Activated naive CD4-positive, alpha-beta T cell treated with anti-CD3 and anti-CD28 coated beads, Interleukin-2, amount 50 U/mL, for 16 hours (primary cell): ENCODE results near the gene GPR6.

Experiments used
- DNase-seq: peaks from one replicate; pipeline ENCODE4 v3.0.0-alpha.2; 2020

Gene GPR6, protein sequence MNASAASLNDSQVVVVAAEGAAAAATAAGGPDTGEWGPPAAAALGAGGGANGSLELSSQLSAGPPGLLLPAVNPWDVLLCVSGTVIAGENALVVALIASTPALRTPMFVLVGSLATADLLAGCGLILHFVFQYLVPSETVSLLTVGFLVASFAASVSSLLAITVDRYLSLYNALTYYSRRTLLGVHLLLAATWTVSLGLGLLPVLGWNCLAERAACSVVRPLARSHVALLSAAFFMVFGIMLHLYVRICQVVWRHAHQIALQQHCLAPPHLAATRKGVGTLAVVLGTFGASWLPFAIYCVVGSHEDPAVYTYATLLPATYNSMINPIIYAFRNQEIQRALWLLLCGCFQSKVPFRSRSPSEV

DNA sequence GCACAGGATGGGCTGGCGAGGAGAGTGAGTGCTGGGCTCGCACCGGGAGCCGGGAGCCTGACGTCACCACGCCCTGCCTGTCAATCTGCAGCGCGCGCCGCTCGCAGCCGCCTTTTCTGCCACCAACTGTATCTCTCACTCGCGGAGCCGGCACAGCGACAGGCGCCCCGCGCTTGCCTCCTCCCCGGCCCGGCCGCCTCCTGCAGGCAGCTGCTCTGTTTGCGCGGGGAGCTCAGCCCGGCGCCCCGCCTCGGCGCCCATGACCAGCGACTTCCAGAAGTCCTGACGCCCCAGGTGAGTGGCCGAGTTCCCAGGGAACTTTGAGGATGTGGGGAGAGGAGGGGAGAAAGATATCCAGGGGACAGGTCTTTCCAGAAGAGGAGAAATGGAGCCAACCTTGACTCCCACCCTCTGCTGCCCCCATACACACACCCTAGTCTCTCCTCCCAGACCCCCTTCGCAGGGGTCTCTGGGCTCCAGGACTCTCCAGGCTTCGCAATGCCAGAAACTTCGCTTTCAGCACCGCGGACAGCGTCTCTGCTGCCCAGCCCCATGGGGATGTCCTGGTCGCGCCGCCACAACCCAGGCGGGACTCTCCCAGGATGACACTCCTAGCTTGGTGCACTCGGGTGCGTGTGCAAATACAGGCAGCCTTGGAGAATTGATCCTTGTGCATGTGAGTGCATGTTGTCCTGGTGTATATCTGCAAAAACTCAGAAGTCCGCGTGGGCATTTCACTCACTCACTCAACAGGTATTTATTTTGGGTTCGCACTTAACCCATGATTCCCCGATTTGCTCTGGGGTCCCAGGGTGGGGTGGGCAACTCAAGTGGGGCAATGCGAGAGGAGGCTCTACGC, at the start of gene GPR6:
Gene GPR6 (plus strand): TSS at position 138 of the 859 bp plus-strand sequence. CDS start 802 bp downstream, outside the sequence.
- DNase-seq: peak; percentile 32

DNA sequence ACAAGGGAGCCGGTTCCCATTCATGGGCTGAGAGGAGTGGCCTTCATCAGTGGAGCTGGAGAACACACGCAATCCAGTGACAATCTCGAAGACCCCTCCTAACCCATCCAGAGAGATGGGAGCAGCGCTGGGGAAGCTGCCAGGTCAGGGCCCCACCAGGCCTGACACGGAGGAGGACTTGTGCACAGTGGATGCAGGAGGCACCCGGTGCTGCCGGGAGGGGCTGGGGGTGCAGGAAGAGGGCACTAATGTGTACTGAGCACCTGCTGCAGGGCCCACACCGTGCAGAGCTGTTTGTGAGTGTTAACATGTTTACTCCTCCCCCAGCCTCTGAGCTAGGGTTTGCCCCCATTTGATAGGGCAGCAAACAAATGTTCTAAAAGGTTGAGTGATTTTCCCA, 43.8 kb upstream of the GPR6 start:
- no peak for DNase-seq

DNA sequence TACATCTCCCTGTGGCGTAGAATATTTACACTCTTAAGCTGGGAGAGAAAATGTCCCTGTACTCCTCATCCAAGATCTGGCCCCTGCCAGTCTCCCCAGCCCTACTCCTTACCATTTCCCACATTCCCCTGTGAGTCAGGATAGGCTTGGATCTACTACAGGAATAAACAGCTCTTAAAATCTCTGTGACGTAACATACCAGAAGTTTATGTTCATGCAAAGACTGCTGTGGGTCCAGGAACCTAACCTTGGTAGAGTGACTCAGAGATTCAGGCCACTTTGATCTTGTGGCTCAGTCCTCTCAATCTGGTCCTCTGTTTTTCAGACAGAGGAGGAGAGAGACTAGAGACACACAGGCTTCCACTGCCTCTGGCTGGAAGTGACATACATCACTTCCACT, 38.5 kb upstream of the GPR6 start:
- no peak for DNase-seq

DNA sequence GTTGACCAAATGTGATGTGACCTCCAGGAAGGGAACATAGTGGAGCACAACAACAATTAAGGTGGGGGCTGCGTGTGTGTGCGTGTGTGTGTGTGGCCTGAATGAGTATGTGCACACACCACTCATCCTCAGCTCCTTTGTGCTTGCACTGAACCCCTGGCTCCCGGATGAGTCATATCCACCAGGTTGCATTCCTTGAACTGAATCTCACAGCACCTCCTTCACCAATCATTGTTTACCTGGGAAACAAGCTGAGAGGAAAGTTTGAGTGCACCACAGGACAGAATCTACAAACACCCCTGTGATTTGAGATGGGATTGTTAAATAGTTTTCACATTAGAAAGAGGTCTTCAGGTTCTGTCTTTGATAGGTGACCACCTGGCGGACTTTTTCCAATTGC, 33.7 kb upstream of the GPR6 start:
- no peak for DNase-seq

DNA sequence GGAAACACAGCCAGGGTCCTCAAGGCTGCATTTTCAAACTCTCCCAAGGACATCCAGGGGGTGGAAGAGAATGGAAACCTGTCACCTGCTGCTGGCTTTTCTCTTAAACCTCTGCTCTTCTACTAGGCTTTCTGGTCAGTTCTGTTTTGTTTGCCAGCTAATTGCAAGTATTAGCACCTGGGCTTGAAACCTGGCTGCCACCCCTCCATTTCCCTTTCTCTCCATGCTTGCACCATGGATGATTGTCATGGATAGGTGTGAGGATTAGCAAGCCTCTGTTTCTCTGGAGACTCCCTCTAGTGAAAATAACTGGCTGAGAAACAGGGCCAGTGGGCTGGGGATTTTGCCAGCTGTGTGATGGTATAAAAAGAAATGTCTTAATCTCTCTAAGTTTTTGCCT, 33.0 kb upstream of the GPR6 start:
- DNase-seq: no peak

DNA sequence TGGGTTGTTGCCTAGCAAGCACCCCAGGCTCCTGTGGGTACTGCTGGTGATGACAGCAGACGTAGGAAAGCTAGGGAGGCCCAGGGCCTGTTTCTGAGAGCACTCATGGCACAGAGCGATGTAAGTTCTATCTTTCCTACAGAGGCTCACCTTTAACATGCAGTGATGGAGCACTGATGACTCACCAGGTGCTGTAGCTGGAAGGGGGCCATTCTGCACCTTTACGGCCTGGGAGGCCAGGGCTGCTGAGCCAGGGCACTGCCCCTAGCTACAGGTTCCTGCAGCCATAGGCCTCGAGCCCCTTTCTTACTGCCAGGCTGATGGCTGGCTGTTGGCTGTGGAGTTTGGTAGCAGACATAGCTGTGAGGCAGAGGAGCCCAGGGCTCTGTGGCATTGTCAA, 31.1 kb upstream of the GPR6 start:
- DNase-seq: no peak

DNA sequence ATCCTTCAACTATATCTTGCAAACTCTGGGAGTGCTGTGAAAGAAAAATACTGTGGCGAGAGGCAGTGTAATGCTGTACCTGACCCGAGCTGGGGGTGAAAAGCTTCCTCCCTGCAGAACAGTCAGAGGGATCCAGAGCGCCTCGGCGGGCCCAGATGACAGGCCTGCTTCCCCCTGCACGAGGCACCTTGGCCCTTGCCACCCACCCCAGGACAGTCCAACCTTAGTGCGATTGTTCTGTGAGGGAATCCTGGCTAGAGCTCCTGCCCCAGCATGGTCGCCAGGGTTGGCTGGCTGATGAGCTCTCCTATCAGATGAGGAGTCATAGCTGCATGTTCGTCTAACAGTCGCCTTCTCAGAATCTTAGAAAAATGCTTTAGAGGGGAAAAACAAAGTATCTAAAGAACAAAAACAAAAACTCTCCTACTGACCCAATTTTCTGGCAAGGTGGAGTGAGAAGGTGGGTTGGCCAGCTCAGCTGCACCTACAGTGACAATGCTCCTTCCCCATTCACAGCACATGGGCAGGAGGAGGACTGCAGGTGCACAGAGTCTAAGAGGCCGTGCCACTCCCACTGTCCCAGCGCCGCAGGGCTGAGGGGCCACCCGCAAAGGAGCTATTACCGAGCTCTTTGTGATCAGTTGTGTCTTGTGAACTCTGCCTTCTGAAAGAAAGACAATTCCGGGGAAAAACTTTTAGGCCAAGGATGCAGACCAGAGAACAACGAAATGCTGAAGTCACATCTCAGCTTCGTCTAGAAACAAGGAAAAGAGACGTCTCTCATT, 28.6 kb upstream of the GPR6 start:
- no peak for DNase-seq

DNA sequence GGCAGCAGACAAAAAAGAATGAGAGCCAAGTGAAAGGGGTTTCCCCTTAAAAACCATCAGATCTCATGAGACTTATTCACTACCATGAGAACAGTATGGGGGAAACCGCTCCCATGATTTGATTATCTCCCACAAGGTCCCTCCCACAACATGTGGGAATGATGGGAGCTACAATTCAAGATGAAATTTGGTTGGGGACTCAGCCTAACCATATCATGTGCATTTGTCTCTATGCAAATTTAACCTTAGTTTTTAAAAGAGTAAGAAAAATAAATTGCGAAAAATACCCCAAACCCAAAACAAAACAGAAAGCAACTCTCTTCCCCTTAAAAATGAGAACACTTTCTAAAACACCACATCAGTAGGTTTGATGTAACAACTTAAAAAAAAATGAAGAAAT, 22.6 kb upstream of the GPR6 start:
- no peak for DNase-seq

DNA sequence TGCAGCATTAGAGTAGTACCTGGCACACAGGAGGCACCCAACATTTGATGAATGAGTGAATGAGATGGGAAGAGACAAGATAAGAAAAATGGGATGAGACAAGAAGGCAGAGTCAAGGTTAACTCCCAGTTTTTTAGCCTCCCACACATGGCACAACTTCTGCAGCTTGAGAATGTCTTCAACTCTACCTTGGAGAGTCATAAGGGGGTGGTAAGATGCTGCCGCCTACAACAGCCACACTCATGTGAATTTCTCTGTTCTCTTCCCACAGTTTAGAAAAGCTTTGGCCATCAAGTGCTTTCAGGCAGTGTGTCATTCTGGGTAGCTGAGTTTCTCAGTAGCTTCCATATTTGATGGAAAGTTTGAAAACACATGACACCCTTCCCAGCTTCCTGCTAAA, 19.5 kb upstream of the GPR6 start:
- no peak for DNase-seq

DNA sequence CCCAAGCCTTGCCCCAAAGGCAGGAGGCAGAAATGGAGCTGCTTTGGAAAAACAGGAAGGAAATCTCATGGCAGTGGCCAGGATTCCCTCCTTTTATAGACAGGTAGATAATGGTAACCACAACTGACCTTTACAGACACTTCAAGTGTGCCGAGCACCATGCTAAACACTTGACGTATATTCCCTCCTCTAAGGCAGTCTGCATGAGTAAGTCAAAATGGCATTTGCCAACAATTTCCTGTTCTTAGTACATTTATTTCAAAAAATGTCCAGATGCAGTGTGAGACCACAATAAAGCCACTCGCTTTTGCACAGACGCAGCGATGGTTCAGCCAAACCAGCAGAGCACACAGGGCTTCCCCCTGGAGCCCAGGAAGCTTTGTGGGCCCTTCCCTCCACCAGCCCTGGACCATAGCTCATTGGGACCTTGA, 16.5 kb upstream of the GPR6 start:
- DNase-seq: no peak

DNA sequence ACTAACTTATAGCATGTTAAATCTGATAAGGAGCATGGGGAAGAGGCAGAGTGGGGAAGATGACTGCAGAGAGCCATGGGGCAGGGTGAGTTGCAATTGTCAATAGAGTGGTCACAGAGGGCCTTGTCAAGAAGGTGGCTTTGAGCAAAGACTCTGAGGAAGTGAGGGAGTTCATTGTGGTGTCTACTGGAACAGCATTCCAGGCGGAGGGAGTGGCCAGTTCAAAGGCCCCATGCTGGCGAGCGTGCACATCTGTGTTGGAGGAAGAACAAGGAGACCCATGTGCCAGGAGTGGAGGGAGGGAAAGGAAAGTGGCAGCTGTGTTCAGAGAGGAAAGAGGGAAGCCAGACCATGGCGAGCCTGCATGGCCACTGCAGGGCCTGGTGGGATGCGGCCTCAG, 15.8 kb upstream of the GPR6 start:
- no peak for DNase-seq

DNA sequence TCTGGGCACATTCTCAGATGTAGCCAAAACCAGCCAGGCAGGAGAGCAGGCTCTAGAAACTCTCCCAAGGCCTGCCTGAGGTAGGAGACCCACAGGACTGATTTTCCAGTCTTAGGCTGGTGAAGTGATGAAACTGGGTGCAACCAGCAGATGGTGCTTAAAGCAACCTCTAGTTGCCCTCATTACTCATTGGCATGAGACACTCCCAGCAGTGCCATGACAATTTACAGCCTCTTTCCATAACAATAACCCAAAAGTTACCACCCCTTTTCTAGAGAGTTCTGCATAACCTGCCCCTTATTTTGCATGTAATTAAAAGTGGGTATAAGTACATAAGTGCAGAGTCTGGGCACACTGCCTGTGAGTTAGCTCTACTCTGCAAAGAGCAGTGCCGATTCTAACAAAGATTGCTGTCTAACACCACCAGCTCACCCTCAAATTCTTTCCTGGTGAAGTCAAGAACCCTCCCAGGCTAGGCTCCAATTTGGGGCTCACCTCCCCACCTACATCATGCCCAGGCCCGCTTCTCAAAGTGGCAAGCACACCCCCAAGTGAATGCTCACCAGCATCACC, 14.4 kb upstream of the GPR6 start:
- DNase-seq: no peak

DNA sequence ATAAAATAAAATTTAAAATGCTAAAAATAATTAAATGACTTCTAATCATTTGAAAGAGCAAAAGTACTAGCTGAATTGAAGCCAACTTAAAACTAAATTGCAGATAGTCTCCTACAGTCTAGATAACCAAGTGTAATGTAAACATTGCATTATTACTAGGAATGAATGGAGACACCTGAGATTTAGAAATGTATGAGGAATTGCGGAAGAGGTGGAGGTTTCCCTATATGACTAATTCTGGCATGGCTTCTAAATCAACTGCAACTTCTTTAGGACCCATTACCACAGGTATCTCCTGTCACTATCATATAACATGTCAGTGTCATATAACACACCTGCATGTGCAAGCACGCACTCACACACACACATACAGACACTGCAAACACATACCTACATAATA, 13.2 kb upstream of the GPR6 start:
- no peak for DNase-seq

DNA sequence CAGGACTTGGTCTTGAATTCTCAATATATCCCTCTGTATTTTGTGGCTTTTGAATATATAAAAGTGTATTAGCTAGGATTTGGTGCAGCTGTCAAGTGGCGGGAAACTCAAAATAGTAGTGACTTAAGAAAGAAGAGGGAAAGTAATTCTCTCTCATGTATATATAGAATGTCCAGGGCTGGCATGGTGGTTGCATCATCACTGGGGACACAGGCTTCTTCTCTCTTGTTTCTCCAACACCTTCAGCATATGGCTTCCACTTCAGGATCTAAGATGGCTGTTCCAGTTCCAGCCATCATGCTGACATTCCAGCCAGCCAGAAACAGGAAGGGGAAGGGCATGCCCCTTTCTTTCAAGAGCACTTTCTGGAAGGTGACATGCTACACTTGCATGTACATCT, 11.8 kb upstream of the GPR6 start:
- DNase-seq: no peak

DNA sequence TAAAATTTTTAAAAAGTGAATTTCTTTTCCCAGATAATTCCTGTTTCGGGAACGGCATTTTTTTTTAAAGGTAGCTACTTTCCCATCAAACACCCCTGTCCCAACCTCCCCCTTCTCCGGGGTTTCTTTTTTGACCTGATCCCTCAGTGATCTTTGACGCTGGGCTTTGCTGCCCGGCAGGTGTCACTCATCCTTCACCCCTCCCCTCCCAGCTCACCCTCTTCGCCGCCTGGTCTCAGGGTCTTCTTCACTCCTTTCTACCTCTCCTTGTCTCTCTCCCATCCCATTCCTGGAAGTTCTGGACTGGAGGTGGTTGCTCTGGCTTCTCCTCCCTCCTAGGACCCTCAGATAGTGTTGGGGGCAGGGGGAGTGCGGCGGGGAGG, 329 bp upstream of the GPR6 start:
- no peak for DNase-seq

DNA sequence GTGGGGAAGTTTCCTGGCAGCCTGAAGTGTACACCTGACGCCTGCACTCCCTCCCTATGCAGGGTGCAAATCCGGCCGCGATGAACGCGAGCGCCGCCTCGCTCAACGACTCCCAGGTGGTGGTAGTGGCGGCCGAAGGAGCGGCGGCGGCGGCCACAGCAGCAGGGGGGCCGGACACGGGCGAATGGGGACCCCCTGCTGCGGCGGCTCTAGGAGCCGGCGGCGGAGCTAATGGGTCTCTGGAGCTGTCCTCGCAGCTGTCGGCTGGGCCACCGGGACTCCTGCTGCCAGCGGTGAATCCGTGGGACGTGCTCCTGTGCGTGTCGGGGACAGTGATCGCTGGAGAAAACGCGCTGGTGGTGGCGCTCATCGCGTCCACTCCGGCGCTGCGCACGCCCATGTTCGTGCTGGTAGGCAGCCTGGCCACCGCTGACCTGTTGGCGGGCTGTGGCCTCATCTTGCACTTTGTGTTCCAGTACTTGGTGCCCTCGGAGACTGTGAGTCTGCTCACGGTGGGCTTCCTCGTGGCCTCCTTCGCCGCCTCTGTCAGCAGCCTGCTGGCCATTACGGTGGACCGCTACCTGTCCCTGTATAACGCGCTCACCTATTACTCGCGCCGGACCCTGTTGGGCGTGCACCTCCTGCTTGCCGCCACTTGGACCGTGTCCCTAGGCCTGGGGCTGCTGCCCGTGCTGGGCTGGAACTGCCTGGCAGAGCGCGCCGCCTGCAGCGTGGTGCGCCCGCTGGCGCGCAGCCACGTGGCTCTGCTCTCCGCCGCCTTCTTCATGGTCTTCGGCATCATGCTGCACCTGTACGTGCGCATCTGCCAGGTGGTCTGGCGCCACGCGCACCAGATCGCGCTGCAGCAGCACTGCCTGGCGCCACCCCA, 1.2 kb downstream of the GPR6 start:
- DNase-seq: no peak

DNA sequence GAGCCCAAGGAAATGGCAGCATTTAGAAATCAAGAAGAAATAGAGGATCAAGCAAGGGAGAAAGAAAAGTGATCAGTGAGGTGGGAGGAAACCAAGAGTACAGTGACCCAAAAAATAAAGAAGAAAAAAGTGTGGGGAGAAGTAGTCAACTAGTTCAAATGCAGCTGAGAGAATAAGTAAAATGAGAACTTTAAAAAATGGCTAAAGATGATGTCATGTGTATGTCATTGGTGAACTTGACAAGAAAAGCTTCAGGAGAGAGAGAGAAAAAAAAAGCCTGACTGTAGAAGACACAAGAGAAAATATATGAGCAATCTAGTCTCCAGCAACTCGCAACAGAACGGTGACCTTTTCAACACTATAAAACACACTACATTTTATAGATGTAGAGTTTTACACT, 6.3 kb downstream of the GPR6 start:
- no peak for DNase-seq

DNA sequence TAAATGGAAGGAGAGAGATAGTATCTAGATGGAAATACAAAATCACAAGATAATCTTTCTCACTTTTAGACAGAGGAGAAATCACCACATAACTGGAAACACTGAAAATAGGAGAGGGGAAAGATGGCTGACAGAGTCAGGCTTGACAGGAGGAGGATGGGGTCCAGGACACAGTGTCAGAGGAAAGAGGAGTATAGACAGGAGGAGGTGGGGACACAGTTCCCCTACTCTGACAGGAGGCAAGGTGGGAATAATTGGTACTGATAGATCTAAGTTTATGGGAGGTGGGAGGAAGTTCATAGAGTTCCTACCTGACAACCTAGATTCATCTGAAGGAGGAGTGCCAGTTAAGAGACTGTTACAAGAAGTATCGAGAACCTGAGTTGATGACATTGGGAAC, 9.1 kb downstream of the GPR6 start:
- DNase-seq: no peak

DNA sequence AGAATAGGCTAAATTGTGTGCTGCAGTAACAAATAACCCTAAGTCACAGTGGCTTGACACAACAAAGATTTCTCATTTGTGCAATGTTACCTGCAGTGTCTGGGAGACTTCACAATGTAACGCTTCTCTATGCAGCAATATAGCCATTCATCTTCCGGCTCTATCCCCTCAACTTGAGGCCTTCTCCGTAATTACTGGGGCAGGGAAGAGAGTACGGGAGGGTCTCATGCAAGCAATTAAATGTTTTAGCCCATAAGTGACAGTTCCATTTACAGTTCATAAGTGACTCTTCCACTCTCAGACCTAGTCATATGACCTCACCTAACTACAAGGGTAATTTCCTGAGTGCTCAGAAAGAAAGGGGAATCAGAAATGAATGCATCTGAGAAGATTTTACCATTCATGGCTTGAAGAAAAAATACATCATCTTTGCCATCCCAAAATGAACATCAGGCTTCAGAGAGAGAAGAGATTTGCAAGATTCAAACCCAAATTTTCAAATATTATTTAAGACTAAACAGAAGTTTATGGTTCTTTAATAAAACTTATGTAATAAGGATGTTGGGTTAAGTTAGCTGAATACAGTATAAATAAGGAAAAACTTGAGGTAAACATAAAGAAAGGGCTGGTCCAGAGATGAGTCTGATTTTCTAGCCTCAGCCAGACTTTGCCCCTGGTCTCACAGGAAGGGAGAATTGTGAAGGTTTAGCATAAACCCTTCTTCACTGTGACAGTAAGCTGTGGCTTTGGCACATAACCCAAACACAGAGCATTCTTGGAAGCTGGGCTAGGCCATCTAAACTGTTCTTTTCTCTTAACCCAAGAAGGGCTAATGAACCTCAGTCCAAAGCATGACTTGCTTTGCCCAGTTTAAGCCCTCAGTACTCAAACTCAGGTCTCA, 13.3 kb downstream of the GPR6 start:
- no peak for DNase-seq

DNA sequence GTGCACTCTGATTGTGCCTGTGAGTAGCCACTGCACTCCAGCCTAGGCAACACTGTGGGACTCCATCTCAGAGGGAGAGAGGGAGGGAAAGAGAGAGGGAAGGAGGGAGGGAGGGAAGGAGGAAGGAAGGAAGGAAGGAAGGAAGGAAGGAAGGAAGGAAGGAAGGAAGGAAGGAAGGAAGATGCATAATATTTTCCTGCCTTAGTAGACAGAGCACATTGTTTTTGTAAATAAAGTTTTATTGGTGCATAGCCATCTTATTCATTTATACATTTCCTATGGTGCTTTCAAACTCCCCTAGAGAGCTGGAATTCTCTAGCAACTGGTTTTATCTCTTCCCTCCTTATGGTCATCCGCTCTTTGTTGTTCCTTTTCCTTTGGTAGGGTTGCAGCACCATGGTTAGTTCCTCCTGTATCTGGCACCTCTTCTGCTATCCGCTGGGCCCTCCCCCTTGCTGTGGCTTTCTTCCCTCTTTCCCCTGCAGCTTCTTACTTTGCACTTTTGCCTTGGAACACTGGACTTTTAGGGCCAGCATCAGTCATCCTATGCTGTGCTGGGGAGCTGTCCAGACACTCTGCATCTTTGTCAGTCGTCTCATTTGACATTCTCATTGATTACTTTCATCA, 20.2 kb downstream of the GPR6 start:
- no peak for DNase-seq

DNA sequence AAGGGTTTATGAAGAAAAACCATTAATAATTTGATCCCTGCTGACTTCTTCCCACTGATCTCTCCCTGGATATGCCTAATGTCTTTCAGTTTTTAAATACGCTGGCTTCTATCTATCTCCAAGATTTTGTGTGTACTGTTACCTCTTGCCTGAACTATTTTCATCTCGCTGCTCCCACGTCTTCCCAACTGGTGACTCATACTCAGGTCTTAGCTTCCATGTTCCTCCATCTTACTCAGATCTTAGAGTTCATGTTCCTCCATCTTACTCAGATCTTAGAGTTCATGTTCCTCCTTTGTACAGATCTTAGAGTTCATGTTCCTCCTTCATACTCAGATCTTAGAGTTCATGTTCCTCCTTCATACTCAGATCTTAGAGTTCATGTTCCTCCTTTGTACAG, 21.6 kb downstream of the GPR6 start:
- DNase-seq: no peak
